Mesothelial cell of epicardium (in vitro differentiated cells): Measurements from ENCODE around the gene PCARE. TPM values are rescaled to one million over a fixed set of nuclear protein-coding genes. Genes with fewer than 3 reads are reported as not detected.

ENCODE experiments used
- DNase-seq, 2 experiments: peaks; one replicate each; pipeline ENCODE4 v3.0.0; 2021; ENCODE audit warnings: low spot score in 2 of 2; ENCODE audit not compliant: unreplicated experiment in 2 of 2
- H3K27ac Mint-ChIP-seq: 2 replicates; pipeline ENCODE4 v1.8.0; 2021; ENCODE audit warnings: mixed read lengths
- H3K27me3 Mint-ChIP-seq: 2 replicates; pipeline ENCODE4 v1.8.0; 2021; ENCODE audit warnings: low read depth, mixed read lengths
- H3K36me3 Mint-ChIP-seq: 2 replicates; pipeline ENCODE4 v1.8.0; 2021; ENCODE audit warnings: mixed read lengths
- H3K4me1 Mint-ChIP-seq: 2 replicates; pipeline ENCODE4 v1.8.0; 2021; ENCODE audit warnings: mixed read lengths
- H3K4me3 Mint-ChIP-seq: 2 replicates; pipeline ENCODE4 v1.8.0; 2021; ENCODE audit warnings: mild to moderate bottlenecking, moderate library complexity, mixed read lengths
- H3K9me3 Mint-ChIP-seq: 2 replicates; pipeline ENCODE4 v1.8.0; 2021; ENCODE audit warnings: mixed read lengths
- total RNA-seq: library from RNA; stranded (reverse); gene quantifications from 3 replicates; pipeline ENCODE4 v1.2.1, GENCODE V29; 2021
- TF ChIP-seq, protein P1 (sequence below): fragments of 200-600 bp; sonication (generic); IDR thresholded peaks from one replicate; pipeline ENCODE4 v1.5.0; 2021; ENCODE audit warnings: antibody characterized with exemption; ENCODE audit not compliant: unreplicated experiment

PCARE gene
- total RNA-seq, 1 donor from 2014 or later, result 0.22 TPM

- no peak overlapping the region for H3K27ac Mint-ChIP-seq
- H3K36me3 Mint-ChIP-seq, result no peaks in the 10 kb centered on the region
- no peaks in the 10 kb centered on the region for H3K9me3 Mint-ChIP-seq
- peaks cover 46% of the 10 kb centered on the region for H3K4me1 Mint-ChIP-seq
- TF ChIP-seq, protein P1, sequence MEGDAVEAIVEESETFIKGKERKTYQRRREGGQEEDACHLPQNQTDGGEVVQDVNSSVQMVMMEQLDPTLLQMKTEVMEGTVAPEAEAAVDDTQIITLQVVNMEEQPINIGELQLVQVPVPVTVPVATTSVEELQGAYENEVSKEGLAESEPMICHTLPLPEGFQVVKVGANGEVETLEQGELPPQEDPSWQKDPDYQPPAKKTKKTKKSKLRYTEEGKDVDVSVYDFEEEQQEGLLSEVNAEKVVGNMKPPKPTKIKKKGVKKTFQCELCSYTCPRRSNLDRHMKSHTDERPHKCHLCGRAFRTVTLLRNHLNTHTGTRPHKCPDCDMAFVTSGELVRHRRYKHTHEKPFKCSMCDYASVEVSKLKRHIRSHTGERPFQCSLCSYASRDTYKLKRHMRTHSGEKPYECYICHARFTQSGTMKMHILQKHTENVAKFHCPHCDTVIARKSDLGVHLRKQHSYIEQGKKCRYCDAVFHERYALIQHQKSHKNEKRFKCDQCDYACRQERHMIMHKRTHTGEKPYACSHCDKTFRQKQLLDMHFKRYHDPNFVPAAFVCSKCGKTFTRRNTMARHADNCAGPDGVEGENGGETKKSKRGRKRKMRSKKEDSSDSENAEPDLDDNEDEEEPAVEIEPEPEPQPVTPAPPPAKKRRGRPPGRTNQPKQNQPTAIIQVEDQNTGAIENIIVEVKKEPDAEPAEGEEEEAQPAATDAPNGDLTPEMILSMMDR, result no peak
- H3K27me3 Mint-ChIP-seq, result no peaks in the 10 kb centered on the region
- no peak for DNase-seq
- H3K4me3 Mint-ChIP-seq, result no peak overlapping the region
Observed at GRCh38 chr2:29068513-29068912, 5.8 kb downstream of the PCARE start.

- H3K4me3 Mint-ChIP-seq, result no peak overlapping the region
- no peaks in the 10 kb centered on the region for H3K36me3 Mint-ChIP-seq
- no peak overlapping the region for H3K27ac Mint-ChIP-seq
- no peaks in the 10 kb centered on the region for H3K9me3 Mint-ChIP-seq
- TF ChIP-seq, protein P1, result no peak
- peaks cover 50% of the 10 kb centered on the region for H3K4me1 Mint-ChIP-seq
- peak in 1 of 2 experiments; percentile 29 for DNase-seq
- H3K27me3 Mint-ChIP-seq, result no peaks in the 10 kb centered on the region
Observed at GRCh38 chr2:29066997-29067605, 7.2 kb downstream of the PCARE start.

DNA sequence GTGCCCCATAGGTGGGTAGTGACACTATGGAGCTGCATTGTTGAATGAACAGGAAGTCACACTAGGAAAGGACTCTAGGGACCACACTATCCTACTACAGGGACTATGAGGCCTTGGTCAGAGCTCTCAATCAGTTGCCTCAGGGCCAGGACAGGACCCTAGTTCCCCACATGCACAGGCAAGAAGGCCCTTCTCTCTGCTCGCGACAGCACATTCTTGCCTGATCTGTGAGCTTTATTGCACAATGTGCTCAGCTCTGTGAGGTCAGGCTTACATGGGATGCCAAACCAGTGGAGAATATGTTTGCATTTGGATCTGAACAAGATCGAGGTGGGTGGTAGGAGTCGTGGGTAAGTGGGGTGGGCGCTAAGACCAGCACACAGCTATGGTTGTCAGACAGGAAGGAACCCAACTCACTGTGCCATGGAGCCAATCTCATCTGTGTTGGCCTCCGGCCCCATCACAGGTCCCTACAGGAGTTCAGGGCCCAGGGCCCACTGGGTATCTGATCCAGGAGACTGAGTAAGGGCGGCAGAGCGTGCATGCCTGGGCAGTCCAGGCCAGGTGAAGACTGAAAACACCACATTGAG is 8.0 kb downstream of the PCARE start:
- Mint-ChIP-seq H3K4me3 (no peak overlapping the region), H3K27me3 (no peaks in the 10 kb centered on the region), H3K9me3 (no peaks in the 10 kb centered on the region), H3K27ac (no peak overlapping the region), H3K36me3 (no peaks in the 10 kb centered on the region), H3K4me1 (peaks cover 51% of the 10 kb centered on the region)
- DNase-seq, result no peak
- TF ChIP-seq, protein P1, result no peak

DNA sequence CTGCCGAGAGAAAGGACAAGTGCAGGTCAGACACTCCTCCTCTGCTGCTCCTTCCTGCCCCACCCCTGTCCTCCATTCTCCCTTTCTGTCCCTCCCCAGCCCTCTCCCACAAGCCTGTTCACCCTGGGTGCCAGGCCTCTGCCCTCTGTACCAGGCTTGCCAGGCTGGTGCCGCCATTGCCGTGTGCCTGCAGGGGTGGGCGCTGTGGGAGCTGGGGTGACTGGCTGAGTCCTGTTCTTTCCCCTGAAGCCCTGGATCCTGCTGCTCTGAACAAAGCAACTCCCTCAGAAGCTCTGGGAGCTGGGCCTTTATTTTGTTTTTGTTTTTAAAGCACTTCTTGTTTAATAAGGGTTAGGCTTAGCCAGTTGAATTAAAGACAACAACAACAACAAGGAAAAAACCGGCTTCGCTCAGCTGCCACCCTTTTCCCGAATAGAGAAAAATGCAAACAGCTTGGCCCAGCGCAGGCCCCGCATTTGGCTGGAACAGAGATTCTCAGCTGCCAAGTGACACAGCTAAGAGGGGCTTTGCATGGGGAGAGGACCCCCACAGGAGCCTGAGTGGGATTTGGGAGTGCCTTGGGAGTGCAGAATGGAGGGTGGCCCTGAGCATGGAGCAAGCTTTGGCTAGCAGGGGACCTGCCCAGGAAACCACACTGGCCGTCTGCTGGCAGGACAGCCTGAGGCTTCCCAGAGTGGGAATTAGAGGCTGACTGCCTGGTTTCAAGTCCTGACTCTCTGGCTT is 9.1 kb downstream of the PCARE start:
- DNase-seq, result peak in 1 of 2 experiments; percentile 31
- TF ChIP-seq, protein P1, result no peak
- Mint-ChIP-seq H3K4me3 (no peak overlapping the region), H3K4me1 (peaks cover 53% of the 10 kb centered on the region), H3K27ac (no peak overlapping the region), H3K36me3 (no peaks in the 10 kb centered on the region), H3K9me3 (no peaks in the 10 kb centered on the region), H3K27me3 (peaks cover 1% of the 10 kb centered on the region)

- Mint-ChIP-seq H3K4me1 (peaks cover 53% of the 10 kb centered on the region), H3K9me3 (no peaks in the 10 kb centered on the region), H3K36me3 (no peaks in the 10 kb centered on the region), H3K4me3 (no peak overlapping the region), H3K27ac (no peak overlapping the region), H3K27me3 (peaks cover 1% of the 10 kb centered on the region)
- peak in 1 of 2 experiments; percentile 37 for DNase-seq
- TF ChIP-seq, protein P1, result no peak
Observed at GRCh38 chr2:29064746-29065067, 9.6 kb downstream of the PCARE start.
